ENCODE measurements around the gene NUBP2. TPM values are rescaled to one million over a fixed set of nuclear protein-coding genes. Genes with fewer than 3 reads are reported as not detected.
A peak's percentile ranks its signal among the peaks of the same experiment; 100 is the strongest.

The NUBP2 gene
- total RNA-seq, 4 donors from 2014 or later, result 15.3 to 165 (median 59.6) TPM

GRCh38 chr16:1770328-1771187, 12.2 kb upstream of the NUBP2 start:
- DNase-seq, result peak; percentile 75
- H3K4me1 ChIP-seq, result peaks cover 16 to 42% (median 32%) of the 10 kb centered on the region in 4 donors
- H3K9me3 ChIP-seq, result no peaks in the 10 kb centered on the region
- peaks cover 0 to 7% (median 0%) of the 10 kb centered on the region in 4 donors for H3K36me3 ChIP-seq
- in situ Hi-C loops (cut with MboI; ENCODE audit: low pct_ligation_motif_present in 1 of 4, low pct_unique_long_range_greater_than_20kb in 1 of 4, low sequenced_read_pairs in 3 of 4) (no loop called here), intact Hi-C loops (cut with DNase I; ENCODE audit: low total_unique reads) (no loop called here)
- peak overlapping the region; percentile 95 to 97 (median 96) for H3K27ac ChIP-seq
- H3K27me3 ChIP-seq, result no peaks in the 10 kb centered on the region
- H3K4me3 ChIP-seq, result peak overlapping the region; percentile 70 to 94 (median 86)
- WGBS, 2 donors (ENCODE audit: low coverage in 1 of 2), result 8% methylated on average over 39 of the region's 81 CpGs; no CpG with 5 or more reads in 1 of the 2 donors
- TF ChIP-seq POLR2AphosphoS5 (IDR thresholded peaks at IDR 0.05) (peak; percentile 29 to 76 (median 65)), POLR2A (IDR thresholded peaks at IDR 0.05) (peak; percentile 58), CTCF (IDR thresholded peaks at IDR 0.05) (no peak)

- H3K9me3 ChIP-seq, result no peaks in the 10 kb centered on the region
- H3K4me1 ChIP-seq, result peaks cover 16 to 42% (median 32%) of the 10 kb centered on the region in 4 donors
- H3K4me3 ChIP-seq, result peak within 1 kb of the TSS; percentile 70 to 94 (median 86)
- peak; percentile 85 for DNase-seq
- 0 to 1% methylated on average over 8 to 56 of the region's 79 CpGs for WGBS, 2 donors (ENCODE audit: low coverage in 1 of 2)
- H3K36me3 ChIP-seq, result peaks cover 0 to 7% (median 0%) of the 10 kb centered on the region in 4 donors
- no peaks in the 10 kb centered on the region for H3K27me3 ChIP-seq
- TF ChIP-seq CTCF (IDR thresholded peaks at IDR 0.05) (no peak), POLR2A (IDR thresholded peaks at IDR 0.05) (no peak), POLR2AphosphoS5 (IDR thresholded peaks at IDR 0.05) (no peak), EP300 (IDR thresholded peaks at IDR 0.05; ENCODE audit: low read depth) (no peak)
- in situ Hi-C loops (cut with MboI; ENCODE audit: low pct_ligation_motif_present in 1 of 4, low pct_unique_long_range_greater_than_20kb in 1 of 4, low sequenced_read_pairs in 3 of 4), result no loop called here
- H3K27ac ChIP-seq, result peak within 1 kb of the TSS; percentile 95 to 97 (median 96)
- intact Hi-C loops (cut with DNase I; ENCODE audit: low total_unique reads), result no loop called here
Measured at GRCh38 chr16:1771188-1771863, 11.4 kb upstream of the NUBP2 start, which contains the start of gene NME3. NME3 (minus strand) TSS chr16:1771543; CDS start chr16:1771534, 9 bp downstream.

- intact Hi-C loops (cut with DNase I; ENCODE audit: low total_unique reads) (no loop called here), in situ Hi-C loops (cut with MboI; ENCODE audit: low pct_ligation_motif_present in 1 of 4, low pct_unique_long_range_greater_than_20kb in 1 of 4, low sequenced_read_pairs in 3 of 4) (no loop called here)
- 5 to 6% methylated on average over 7 to 22 of the region's 22 CpGs for WGBS, 2 donors (ENCODE audit: low coverage in 1 of 2)
- Histone ChIP-seq H3K27me3 (no peaks in the 10 kb centered on the region), H3K9me3 (no peaks in the 10 kb centered on the region), H3K4me3 (peak overlapping the region; percentile 70 to 94 (median 86)), H3K4me1 (peaks cover 16 to 42% (median 32%) of the 10 kb centered on the region in 4 donors), H3K27ac (peak overlapping the region; percentile 95 to 97 (median 96)), H3K36me3 (peaks cover 0 to 1% (median under 1%) of the 10 kb centered on the region in 4 donors)
- TF ChIP-seq POLR2A (IDR thresholded peaks at IDR 0.05), result no peak
- no peak for TF ChIP-seq EP300 (IDR thresholded peaks at IDR 0.05; ENCODE audit: low read depth)
- TF ChIP-seq POLR2AphosphoS5 (IDR thresholded peaks at IDR 0.05), result no peak
- TF ChIP-seq CTCF (IDR thresholded peaks at IDR 0.05), result no peak
- DNase-seq, result peak; percentile 16
Measured at GRCh38 chr16:1771864-1772361, 10.8 kb upstream of the NUBP2 start.

Measured in transverse colon (tissue), 4 donors.